Measurements from ENCODE around the gene TOP1.
A peak's percentile ranks its signal among the peaks of the same experiment; 100 is the strongest.

Gene TOP1

DNA sequence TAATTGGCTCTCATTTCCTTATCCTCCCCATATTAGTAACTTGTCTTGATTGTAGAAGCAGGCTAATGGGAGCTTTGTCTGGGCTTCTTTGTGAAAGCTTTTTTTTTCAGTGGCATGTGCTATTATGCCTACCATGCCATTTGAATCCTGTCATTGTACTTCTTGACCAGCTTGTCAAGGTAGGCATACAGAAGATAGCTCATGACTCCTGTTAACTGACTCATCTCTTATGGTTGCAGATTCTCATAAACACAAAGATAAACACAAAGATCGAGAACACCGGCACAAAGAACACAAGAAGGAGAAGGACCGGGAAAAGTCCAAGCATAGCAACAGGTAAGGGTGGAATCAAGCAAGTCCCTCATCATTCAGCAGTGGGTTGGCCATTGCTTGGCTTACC, 32.5 kb downstream of the TOP1 start:
- DNase-seq, result no peak

GRCh38 chr20:41063442-41063841, 34.8 kb downstream of the TOP1 start:
- no peak for DNase-seq

DNA sequence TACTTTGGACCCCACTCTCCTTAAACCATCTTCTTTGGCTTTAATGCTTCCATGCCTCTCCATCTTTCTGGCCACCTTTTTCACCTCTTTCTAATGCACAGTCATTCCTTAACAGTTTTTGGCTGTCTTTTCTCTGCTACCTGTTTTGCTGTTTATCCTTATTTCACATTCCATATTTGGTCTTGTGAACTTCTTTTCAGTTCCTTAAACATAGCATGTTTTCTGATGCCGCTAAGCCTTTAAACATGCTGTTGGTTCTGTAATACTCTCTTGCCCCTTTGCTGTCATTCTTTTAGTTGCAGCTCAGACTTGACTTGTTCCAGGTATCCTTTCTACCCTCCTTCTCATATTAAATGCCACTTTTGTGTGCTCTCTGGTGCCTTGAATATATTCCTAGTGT, 35.8 kb downstream of the TOP1 start:
- DNase-seq, result no peak

- no peak for DNase-seq
These were observed 37.1 kb downstream of the TOP1 start for GRCh38 chr20:41065716-41066115.

DNA sequence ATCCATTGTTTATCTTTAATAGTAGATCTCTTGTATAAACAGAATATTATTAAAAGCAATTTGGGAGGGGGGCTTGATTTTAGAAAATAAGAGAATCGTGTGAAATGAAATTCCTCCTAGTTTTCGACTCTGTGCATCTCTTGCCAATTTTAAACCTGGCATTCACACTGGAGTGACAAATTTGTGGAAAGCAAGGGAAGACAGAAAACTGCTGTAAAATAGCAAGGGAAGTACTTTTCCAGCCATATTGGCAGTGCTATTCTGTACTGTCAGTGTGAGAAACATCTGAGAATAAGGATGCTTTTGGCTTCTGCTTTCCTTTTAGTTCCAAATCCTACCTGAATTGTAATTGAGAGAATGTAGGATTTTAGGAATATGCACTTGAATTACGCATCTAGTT, 40.2 kb downstream of the TOP1 start:
- no peak for DNase-seq

DNA sequence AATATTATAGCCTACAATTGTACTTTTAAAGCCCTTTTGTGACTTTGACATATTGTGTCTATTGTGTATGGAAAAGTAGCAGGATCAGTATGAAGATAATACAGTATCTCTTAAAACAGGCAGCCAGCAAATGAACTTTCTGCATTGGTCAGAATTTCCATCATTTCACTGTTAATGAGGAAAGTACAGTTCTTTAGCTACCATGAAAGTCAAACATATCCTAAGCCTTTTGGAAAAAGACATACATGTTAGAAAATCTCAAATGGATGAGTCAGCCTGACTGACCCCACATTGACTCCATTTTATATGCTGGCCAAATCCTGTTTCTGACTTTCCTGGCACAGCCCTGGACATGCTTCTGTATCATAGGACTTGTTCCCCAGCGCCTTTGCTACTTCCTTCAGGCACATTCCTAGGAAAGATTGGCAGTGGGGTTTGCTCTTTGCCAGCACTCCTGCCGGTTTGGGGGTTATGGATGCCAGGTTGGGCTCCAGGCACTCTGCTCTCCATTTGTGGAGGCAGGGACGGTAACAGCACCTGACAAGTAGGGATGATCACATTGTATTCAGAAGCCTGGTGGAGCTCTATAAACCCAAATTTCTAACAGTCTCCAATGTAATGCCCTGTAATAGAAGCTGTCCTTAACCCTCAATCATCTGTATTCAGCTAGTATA, 43.7 kb downstream of the TOP1 start:
- no peak for DNase-seq

- DNase-seq, result no peak
These were observed 44.3 kb downstream of the TOP1 start for GRCh38 chr20:41072915-41073314.

- DNase-seq, result no peak
These were observed 45.8 kb downstream of the TOP1 start for GRCh38 chr20:41074441-41074840.

DNA sequence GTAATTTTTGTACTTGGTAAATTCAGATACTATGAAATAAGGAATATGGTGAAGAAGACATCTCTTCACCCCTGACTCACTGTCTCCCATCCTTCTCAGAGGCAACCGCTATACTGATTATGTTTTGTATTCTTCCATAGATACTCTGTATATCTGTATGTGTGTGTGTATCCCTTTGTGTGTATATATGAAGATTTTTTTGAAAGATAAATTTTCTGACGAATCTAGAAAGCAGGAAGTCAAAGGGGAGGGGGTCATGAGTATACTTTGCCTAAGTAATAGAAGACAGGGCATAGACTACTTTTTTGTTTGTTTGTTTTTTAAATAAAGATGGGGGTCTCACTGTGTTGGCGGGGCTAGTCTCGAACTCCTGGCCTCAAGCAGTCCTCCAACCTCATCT, 48.2 kb downstream of the TOP1 start:
- no peak for DNase-seq

GRCh38 chr20:41078329-41078728, 49.7 kb downstream of the TOP1 start:
- peak; percentile 1 for DNase-seq

- DNase-seq, result no peak
These were observed 50.4 kb downstream of the TOP1 start for GRCh38 chr20:41079066-41079465.

- no peak for DNase-seq
These were observed 52.2 kb downstream of the TOP1 start for GRCh38 chr20:41080866-41081265.

- no peak for DNase-seq
These were observed 52.7 kb downstream of the TOP1 start for GRCh38 chr20:41081276-41081814.

DNA sequence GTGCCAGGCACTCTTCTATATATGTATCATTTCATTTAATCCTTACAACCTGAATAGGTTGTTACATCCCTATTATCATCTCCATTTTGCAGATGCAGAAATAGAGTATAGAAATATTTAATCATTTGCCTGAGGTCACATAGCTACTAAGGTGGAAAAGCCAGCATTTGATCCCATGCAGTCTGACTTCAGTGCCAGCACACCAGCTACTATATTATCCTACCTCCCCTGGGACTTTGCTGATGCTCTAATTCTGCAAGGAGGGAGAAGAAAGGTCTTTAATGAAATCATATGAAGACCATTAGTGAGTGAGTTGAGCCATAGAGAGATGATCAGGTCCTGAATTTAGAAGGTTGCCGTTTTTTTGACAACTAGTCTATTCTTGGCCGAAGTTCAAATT, 53.7 kb downstream of the TOP1 start:
- no peak for DNase-seq

DNA sequence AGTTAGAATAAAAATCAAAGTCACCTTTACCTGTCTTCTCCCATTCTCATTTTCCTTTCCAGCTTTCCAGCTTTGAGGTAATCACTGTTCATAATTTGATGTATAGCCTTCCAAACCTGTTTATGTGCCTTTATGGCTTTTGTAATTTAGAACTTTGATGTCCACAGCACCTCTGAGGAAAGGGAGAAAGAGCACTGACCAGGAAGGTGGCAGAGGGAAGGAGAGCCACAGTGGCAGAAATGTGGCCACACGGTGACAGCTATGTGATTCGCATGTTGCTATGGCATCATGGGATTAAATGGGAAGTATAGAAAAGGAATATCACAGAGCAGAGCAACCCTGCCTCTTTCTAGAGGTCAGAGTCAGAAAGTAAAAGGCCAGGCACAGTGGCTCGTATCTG, 57.0 kb downstream of the TOP1 start:
- DNase-seq, result no peak

DNA sequence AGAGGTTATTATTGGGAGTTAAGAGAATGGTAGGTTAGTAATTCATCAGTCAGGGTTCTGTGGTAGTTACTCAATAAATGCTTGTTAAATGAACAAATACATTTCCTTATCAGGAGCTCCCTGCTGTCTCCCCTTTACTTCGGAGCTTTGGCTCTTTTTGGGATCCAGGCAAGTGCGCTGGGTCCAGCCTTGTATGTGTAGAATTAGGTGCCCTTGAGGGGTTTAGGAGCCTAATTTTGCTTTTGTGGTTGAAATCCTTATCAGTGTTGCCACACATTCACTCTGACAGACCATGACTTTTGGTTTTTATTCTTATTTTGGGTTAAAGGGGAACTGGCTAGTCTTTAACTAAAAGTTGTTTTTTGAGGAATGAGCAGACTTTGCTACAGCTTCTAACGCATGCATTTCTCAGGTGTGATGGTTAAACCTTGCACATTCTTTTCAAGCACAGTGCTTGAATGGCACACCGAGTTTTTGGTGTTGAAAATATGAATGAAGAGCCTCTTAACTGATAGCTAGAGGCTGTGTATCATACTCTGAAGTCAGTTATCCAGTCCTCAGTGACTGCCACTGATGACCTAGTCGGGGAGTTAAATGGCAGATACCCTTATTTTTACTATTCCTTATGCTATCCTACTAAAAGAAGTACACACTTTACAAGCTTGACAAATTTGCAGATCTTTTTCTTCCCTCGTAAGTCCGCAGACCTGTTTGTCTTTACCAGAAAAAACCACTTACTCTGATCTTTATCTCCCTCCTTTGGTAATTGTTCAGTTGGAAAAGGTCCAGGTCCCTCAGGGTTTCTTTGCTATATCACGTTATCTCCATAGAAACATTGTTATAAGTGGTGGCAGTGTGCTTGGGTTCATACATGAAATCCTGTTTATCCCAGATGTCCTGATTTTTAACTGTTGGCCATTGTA, 58.0 kb downstream of the TOP1 start:
- peak; percentile 85 for DNase-seq

DNA sequence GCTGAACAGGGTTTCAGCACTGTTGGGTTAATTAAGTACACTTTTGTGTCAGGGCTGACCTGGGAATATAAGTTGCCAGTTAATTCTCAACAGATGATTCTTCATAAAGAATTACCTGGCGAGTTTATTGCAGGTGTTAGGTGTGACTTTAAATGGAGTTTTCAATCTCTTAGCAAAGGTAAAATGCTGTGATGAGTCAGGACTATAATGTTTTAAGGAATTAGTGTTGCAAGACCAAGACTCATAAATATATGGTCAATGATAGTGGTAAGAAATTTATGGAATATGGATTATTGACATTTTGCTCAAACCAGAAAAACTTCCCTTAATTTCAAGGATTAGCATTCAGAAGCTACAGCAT, 58.7 kb downstream of the TOP1 start:
- no peak for DNase-seq

DNA sequence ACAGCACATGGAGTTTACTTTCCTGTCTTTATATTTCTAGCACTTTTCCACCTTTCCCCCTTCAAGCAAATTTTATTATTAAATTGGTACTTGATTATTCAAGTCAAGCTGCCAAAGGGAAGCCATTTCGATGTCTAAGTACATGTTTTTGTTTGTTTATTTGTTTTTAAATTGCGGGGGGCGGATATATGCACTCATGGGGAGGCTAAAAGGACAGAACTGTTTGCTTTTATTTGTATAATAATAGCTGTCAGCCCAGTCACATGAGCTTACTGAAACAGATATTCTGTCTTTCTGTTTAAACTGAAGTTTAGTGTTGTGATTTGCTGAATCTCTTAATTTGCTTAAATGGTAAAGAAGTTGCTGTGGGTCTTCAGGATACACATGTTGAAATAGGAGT, 59.2 kb downstream of the TOP1 start:
- no peak for DNase-seq

GRCh38 chr20:41089555-41089954, 60.9 kb downstream of the TOP1 start:
- no peak for DNase-seq

DNA sequence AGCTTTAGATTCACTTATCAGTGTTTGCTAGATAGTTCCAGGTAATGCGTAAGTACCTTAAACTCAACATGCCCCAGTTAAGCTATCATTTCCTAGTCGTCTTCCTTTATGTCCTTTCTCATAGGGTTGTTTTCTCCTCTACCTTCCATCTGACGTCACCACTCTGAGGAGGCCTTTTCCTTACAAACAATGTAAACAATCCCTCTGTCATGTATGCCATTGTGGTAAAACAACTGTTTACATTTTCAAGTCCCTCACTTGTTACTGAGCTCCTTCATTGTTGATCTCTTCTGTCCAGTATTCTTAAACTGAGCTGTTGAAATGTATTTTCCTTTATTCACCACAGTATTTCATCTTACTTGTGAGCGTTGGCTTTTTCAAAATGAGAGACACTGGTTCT, 63.3 kb downstream of the TOP1 start:
- DNase-seq, result peak; percentile 19

- DNase-seq, result no peak
These were observed 65.9 kb downstream of the TOP1 start for GRCh38 chr20:41094353-41095055.

DNA sequence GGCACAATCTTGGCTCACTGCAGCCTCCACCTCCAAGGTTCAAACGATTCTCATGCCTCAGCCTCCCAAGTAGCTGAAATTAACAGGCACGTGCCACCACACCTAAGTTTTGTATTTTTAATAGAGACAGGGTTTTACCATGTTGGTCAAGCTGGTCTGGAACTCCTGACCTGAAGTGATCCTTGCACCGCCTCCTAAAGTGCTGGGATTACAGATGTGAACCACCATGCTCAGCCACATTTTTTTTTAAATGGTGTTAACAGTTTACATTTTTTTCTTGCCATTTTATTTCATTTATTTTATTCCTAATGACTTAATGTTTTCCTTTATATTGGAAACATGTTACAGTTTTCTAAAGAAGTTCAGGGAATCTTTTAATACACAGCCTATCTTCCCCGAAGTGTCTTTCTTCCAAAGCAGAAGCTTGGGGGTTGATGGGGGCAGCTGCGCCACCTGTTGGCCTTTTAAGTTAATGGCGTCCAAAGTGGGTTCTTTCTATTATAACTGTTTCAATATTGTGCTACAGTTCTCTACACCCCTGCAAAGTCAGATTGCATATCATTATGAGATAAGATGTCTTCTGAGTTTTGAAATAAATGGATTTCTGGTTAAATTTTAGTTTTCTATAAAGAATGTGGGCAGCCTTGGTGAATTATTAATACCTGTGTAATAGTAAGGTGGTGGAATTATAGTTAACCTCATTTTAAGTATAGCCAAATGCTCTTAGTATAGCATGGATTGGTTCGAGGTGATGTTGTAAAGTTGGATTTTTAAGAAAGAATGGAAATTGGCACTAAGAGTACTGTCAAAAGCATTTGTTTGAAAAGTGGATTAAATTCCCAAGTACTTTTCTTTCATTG, 66.7 kb downstream of the TOP1 start:
- peak; percentile 29 for DNase-seq

Data from NCI-H2029 (cell line).